ENCODE results near the gene EMX1. TPM values are rescaled to one million over a fixed set of nuclear protein-coding genes. Genes with fewer than 3 reads are reported as not detected.

The EMX1 gene
- total RNA-seq, 1 experiment from 2014 or later, result 0.72 TPM

DNA sequence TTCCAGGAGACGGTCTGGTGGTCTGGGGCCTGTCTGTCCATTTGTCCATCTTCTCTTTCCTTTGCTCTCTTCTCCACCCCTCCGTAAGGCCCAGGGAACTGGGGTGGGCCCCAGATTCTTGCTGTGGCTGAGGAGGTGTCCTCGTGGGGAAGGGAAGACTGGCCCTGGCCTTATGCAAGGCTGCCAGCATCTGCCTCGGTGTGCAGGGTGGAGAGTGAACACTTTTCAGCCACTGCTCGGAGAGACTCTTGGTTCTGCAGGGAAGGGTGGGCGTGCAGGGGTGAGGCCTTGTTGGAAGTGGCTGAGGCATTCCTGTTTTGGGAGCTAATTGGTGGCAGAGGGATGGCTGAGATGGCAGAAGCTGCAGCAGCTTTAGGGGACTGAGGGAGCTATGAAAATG is 23.0 kb downstream of the EMX1 start:
- Histone ChIP-seq H3K23me2 (ENCODE audit: insufficient read length, low read depth, low read length, poor library complexity, severe bottlenecking) (peaks cover 2% of the 10 kb centered on the region), H3T11ph (ENCODE audit: low read length) (no peak overlapping the region), H4K8ac (replicated peaks; ENCODE audit: insufficient read length, low read depth, low read length) (no peak overlapping the region), H2BK15ac (ENCODE audit: low read depth, low read length) (no peak overlapping the region), H3K18ac (ENCODE audit: insufficient read length, low read depth, low read length) (peak overlapping the region; percentile 28), H2BK12ac (ENCODE audit: insufficient read length, low read depth, low read length) (no peak overlapping the region), H4K20me1 (ENCODE audit: control insufficient read depth, insufficient read depth, insufficient read length) (no peaks in the 10 kb centered on the region), H3K9ac (ENCODE audit: extremely low read depth, insufficient read length, low read length) (no peak overlapping the region), H4K91ac (ENCODE audit: insufficient read length, low read depth, low read length) (no peak overlapping the region), H2BK20ac (ENCODE audit: low read depth, low read length, poor library complexity, severe bottlenecking) (no peak overlapping the region), H3K9me3 (ENCODE audit: control insufficient read depth, low read depth, low read length) (no peaks in the 10 kb centered on the region), H2BK5ac (ENCODE audit: insufficient read length, low read length) (no peak overlapping the region), H3K27me3 (ENCODE audit: insufficient read depth, low read length) (no peaks in the 10 kb centered on the region; the same call in 1 of the 2 replicates), H3K4me1 (ENCODE audit: insufficient read depth, low read length) (peaks cover 3% of the 10 kb centered on the region; the same call in 1 of the 2 replicates), H3K14ac (ENCODE audit: insufficient read depth, low read length) (no peak overlapping the region; the same call in 1 of the 2 replicates), H3K23ac (ENCODE audit: insufficient read length, low read depth, low read length) (no peak overlapping the region), H2BK120ac (ENCODE audit: low read depth, low read length, poor library complexity, severe bottlenecking) (no peak overlapping the region), H3K4ac (ENCODE audit: low read depth, low read length) (no peak overlapping the region), H4K5ac (ENCODE audit: insufficient read length, low read depth, low read length) (no peak overlapping the region), H3K27ac (ENCODE audit: insufficient read length, low read depth, low read length) (no peak overlapping the region), H3K56ac (ENCODE audit: insufficient read length, low read depth, low read length) (no peak overlapping the region), H2AK5ac (ENCODE audit: insufficient read length, low read length) (peak overlapping the region; percentile 54), H2AFZ (ENCODE audit: low read length) (no peak overlapping the region), H3K4me2 (ENCODE audit: insufficient read depth, insufficient read length, low read length) (no peak overlapping the region), H3K79me2 (ENCODE audit: insufficient read depth, low read length) (no peaks in the 10 kb centered on the region), H3K79me1 (ENCODE audit: insufficient read depth, low read depth, low read length, poor library complexity, severe bottlenecking) (no peaks in the 10 kb centered on the region)
- Mint-ChIP-seq H3K36me3 (ENCODE audit: insufficient read depth in 1 of 3, low read depth in 3 of 3) (peaks cover 5 to 16% (median 9%) of the 10 kb centered on the region in 3 experiments; a peak in 6 of 7 replicates), H3K4me3 (no peak overlapping the region), H3K9me3 (no peaks in the 10 kb centered on the region), H3K27ac (peak overlapping the region in 2 of 3 experiments; percentile 42 to 77; a peak in 3 of 7 replicates), H3K27me3 (ENCODE audit: low read depth) (peaks cover 34% of the 10 kb centered on the region), H3K4me1 (peaks cover 35 to 55% of the 10 kb centered on the region in 2 experiments)
- WGBS (ENCODE audit: extremely low coverage, insufficient read length, low lambda C conversion rate), result no CpG with 5 or more reads among the region's 6 CpGs
- DNase-seq, result no peak
- TF ChIP-seq, protein P1, sequence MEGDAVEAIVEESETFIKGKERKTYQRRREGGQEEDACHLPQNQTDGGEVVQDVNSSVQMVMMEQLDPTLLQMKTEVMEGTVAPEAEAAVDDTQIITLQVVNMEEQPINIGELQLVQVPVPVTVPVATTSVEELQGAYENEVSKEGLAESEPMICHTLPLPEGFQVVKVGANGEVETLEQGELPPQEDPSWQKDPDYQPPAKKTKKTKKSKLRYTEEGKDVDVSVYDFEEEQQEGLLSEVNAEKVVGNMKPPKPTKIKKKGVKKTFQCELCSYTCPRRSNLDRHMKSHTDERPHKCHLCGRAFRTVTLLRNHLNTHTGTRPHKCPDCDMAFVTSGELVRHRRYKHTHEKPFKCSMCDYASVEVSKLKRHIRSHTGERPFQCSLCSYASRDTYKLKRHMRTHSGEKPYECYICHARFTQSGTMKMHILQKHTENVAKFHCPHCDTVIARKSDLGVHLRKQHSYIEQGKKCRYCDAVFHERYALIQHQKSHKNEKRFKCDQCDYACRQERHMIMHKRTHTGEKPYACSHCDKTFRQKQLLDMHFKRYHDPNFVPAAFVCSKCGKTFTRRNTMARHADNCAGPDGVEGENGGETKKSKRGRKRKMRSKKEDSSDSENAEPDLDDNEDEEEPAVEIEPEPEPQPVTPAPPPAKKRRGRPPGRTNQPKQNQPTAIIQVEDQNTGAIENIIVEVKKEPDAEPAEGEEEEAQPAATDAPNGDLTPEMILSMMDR (conservative IDR thresholded peaks at IDR 0.05), result no peak
